GM21825 (cell line): ENCODE measurements around the gene DSG2.

Experiments used
- ATAC-seq: cut with Tn5 transposase; IDR thresholded peaks from one replicate; pipeline ENCODE4 v1.9.1; 2021; ENCODE audit warnings: mild to moderate bottlenecking, moderate library complexity; ENCODE audit not compliant: unreplicated experiment

The DSG2 gene

DNA sequence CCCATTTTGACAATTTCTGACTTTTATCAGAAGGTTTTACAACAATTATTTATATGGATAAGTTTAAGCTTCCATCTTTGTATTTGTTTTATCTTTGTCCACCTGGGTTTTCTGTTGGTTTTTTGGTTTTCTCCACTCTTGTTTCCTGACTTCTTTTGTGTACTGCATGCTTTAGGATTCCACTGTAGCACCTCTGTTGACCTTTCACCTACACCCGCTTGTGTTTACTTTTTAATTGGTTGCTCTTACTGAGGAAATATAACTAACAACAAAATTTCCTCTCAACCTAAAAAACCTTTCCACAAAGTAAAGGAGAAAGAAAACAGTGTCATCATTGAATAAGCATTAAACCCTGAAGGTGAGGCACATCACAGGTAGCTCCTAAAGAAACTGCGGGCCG is 53.9 kb downstream of the DSG2 start:
- ATAC-seq: no peak

DNA sequence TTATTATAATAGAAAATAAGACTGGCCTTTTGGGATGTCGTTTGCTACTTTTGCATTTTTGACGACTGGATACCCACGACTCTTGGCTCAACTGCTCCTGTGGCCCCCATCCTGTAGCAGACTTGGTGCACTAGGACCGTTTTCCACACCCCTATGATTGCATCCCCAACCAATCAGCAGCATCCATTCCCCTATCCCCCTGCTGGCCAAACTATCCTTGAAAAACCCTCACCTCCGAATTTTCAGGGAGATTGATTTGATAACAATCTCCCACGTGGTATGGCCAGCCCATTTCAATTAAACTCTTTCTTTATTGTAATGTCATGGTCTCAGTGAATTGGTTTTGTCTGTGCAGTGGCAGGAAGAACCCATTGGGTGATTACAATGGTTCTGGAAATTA is 55.8 kb downstream of the DSG2 start:
- ATAC-seq: no peak

DNA sequence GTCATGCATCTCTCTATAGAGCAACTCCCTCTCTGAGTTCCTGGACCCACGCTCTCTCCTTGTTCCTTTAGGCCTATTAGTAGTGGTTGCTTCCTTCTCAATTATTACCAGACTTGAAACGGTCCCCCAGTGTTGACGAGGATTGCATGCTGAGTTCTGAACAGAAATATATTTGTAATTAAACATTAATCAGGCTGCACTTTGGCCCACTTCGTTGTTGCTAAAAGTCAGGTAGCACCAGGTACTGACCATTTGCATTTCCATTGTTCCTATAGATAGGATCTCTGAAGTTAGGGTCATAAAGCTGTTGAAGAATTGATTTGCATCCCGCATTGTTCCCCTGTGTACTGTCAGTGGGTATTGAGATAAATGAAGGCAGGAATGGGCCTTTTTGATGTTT is 56.8 kb downstream of the DSG2 start:
- no peak for ATAC-seq

- peak; percentile 58 for ATAC-seq
These were observed 58.2 kb downstream of the DSG2 start for GRCh38 chr18:31555971-31556747.

DNA sequence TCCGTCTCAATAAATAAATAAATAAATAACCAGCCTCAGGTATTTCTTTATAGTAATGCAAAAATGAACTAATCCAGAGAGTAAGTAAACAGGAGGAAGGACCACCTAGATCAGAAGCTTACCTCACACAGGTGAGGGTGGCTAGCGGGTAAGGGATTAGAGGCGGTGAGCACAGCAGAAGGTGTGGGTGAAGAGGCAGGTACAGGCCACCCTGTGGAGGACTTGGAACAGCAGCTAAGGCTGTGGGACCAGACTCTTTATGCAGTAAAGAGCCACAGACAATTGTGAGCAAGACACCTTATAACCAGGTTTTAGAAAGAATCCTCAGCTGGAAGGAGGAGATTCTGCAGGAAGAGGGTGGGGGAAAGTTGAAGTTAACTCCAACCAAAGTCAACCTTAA is 59.5 kb downstream of the DSG2 start:
- ATAC-seq: no peak

- ATAC-seq: no peak
These were observed 60.6 kb downstream of the DSG2 start for GRCh38 chr18:31558567-31558966.

DNA sequence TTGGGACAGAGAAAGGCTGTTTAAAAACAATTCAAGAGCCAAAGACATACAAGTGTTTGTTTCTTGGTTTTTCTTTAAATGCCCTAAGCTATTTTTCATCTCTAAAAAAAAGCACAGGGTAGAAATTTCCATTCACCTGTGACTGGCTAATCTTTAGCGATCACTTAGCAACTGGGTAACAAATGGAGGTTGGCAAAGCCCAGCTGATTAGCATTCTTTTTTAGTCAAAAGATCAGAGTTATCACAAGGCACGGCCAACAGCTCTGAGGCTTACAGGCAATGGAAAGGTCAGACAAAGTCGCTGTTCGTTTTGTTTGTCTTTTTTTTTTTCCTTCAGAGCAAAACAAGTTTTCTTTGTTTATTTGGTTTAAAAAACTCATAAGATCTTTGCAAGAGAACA is 64.7 kb downstream of the DSG2 start:
- ATAC-seq: no peak

DNA sequence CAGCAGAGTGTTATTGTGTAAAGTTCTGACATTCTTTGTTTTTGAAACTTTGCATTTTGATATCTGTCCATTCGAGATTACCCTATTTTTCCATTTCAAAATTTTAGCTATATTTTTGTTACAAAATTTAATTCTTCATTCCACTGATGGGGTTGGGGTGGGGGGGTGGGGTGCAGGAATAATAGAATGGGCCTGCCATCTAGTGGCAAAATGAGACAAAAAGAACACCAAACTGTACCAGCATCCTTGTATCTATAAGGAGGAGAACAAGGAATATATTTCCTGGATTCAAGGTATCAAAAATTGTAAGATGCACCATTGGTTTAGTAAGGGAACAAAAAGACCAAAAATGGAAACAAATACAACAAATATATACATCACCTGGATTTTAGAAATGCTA is 65.8 kb downstream of the DSG2 start:
- no peak for ATAC-seq

GRCh38 chr18:31565345-31565744 is 67.4 kb downstream of the DSG2 start:
- no peak for ATAC-seq

GRCh38 chr18:31565782-31566512 is 68.0 kb downstream of the DSG2 start:
- no peak for ATAC-seq

DNA sequence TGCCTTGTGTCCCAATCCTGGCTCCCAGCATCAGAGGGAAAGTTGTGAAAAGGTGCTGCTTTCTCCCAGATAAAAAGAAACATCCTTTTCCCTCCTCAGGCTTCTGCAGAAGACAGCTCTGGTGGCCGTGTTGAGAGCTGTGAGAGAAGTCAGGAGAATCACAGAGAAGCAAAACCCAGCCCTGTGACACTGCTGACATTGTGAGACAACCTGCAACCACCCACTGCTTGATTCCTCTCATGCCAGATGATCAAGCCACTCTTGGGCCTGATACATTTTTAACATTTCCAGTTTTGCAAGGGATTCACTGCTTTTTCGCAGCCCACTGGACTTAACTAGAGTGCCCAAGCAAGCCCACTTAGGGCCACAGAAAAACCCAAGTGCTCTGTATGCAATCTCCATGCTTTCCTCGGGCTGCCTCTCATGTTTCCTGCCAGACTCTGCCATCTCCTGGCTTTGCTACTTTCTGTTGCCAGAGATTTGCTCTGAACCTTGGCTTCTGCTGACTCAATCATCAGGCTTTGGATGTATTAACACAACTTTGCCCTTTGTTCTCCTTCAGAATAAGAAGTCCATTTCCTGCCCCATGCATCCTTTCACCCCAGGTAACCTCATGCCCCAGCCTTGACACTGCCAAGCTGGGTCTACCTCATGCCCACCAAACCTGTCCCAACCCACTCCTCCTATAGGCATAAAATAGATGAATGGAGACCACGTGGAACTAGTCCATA is 68.8 kb downstream of the DSG2 start:
- ATAC-seq: no peak

- no peak for ATAC-seq
These were observed 74.4 kb downstream of the DSG2 start for GRCh38 chr18:31572368-31572767.

DNA sequence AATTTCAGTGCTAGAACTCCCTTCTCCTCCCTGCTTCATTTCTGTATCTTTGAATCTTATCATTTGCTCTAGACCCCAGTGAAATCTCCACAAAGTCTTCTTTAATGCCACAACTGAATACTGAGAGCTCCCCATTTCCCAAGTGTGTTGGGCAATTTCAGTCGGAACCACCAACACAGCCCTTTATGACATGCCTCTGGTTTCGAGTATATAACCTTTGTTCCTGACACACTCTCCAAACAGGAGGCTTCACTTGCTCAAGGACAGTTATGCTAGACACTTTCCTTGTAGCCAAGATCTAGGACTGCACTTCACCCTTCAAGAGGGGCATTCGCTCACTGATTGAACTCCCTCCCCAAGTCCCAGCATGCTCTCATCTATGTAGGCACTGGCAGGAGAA is 75.1 kb downstream of the DSG2 start:
- no peak for ATAC-seq

- no peak for ATAC-seq
These were observed 76.4 kb downstream of the DSG2 start for GRCh38 chr18:31574359-31574758.

DNA sequence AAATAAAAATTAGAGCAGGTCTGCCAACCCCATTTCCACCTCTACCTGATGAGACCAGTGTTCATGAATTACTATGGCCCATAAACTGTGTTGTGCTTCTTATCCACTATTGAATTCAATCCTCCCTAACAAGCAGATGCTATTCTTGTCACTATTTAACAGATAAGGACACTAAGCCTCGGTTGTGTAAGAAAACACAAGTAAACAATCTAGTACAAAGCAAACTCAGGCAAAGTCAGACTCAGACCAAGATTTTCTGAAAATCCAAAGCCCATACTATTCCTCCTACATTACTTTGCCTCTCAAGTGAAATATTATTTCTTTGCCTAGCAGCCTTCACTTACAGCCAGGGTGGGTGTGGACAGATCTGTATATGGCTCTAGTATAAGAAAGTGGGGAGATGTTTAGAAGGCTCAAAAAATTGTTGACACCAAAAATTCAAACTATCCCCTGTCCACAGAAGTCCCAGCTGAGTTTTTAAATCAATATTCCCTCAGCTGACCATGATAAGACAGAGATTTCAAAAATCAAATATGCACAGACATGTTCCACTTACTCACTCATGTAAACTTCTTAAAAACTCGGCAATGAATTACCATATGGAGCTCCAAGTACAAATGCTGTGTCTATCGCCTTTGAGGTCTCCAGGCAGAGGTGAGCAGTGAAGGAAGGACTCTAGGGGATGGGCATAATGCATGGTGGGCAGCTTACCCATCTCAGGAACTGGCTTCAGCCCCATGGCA is 77.7 kb downstream of the DSG2 start:
- no peak for ATAC-seq

DNA sequence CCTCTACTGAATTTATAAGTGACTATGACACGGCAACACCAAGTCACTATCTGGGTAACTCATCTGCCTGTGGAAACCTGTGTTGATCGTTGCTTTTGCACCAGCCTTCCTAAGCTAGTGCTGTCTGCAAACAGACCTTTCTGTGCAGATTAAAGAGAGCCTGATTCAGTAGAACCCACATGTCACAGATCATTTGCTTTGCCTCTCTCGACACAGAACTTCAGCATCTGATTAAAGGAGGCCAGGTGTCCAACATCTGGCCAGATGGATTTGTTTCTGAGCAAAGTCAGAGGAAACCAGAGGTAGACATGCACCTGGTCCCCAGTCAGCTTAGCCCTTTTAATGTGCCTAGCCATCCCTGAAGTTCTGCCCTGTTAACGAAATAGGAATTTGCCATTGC is 78.7 kb downstream of the DSG2 start:
- peak; percentile 46 for ATAC-seq

DNA sequence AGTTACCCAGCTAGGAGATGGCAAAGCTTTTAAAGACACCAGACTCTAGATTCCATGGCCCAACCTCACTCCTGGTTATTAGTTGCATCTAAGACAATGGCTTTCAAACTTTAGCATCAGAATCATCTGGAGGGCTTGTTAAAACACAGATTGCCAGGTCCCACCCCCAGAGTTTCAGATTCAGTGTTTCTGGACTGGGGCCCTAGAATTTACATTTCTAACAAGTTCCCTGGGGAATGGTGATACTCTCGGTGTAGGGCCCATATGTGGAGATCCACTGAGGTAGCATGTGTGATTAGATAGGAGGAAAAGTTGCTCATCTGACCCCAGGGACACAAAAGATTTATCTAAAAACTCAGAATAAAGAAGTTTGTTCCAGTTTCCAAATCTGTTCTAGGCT is 79.2 kb downstream of the DSG2 start:
- no peak for ATAC-seq

DNA sequence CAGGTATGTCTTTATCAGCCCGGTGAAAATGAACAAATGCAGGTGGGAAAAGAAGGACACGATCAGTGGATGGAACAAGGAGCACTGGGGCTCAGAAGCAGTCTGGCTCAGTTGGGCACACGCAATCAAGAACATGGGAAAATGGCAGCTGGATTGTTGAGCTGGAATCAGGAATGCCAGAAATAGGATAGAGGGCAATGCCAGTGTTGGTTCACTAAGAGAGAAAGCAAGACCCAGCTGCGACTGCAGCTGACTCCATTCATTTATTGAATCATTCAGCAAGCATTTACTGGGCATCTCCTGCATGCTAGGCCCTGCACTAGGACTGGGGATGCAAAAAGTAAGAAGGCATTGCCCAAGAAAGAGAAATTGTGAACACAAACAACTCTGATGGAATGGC is 80.1 kb downstream of the DSG2 start:
- no peak for ATAC-seq

GRCh38 chr18:31579375-31579774 is 81.4 kb downstream of the DSG2 start:
- ATAC-seq: no peak

GRCh38 chr18:31581498-31582197 is 83.7 kb downstream of the DSG2 start:
- ATAC-seq: no peak
